Measurements from ENCODE around the gene EVI5. TPM values are rescaled to one million over a fixed set of nuclear protein-coding genes. Genes with fewer than 3 reads are reported as not detected.

EVI5 gene
- total RNA-seq, 1 experiment from 2014 or later, result 38.2 TPM

GRCh38 chr1:92483610-92484471 is 301.1 kb downstream of the EVI5 start:
- ChIA-PET CTCF (no interaction called here), POLR2A (ENCODE audit: unreplicated experiment) (no interaction called here)
- Histone ChIP-seq H3F3A (ENCODE audit: low read length, unreplicated experiment) (no peaks in the 10 kb centered on the region), H3K9ac (ENCODE audit: low read length) (no peak overlapping the region), H2AFZ (ENCODE audit: low read length) (peak overlapping the region; percentile 98), H3K9me2 (replicated peaks; ENCODE audit: low read length) (no peaks in the 10 kb centered on the region), H3K4me3 (ENCODE audit: low read length) (peak overlapping the region; percentile 71), H3K27ac (ENCODE audit: low read length) (no peak overlapping the region), H3K27me3 (ENCODE audit: low read length) (peaks cover 22% of the 10 kb centered on the region), H3K79me2 (ENCODE audit: low read length) (no peaks in the 10 kb centered on the region), H4K20me1 (ENCODE audit: low read length) (no peaks in the 10 kb centered on the region), H3K4me1 (ENCODE audit: insufficient read depth, low read length) (peaks cover 13% of the 10 kb centered on the region; the same call in 1 of the 2 replicates), H3K36me3 (ENCODE audit: low read depth, low read length) (no peaks in the 10 kb centered on the region), H3K9me3 (ENCODE audit: low read length) (no peaks in the 10 kb centered on the region), H3K4me2 (ENCODE audit: low read length) (peak overlapping the region; percentile 99)
- ATAC-seq (peak; percentile 34), DNase-seq (peak; percentile 23)
- TF ChIP-seq CTCF (conservative IDR thresholded peaks at IDR 0.05; ENCODE audit: low read depth, low read length), result no peak
- no peak for TF ChIP-seq EZH2 (IDR thresholded peaks at IDR 0.05; ENCODE audit: low read length, unreplicated experiment)
- no peak for TF ChIP-seq EZH2phosphoT487 (IDR thresholded peaks at IDR 0.05; ENCODE audit: borderline replicate concordance, low read length)
- intact Hi-C loops (cut with micrococcal nuclease), result loop anchor here (10.0 kb wide), 1 partner anchor 101 kb away; no protein-coding TSS in a partner anchor
- no TSS peak for BruUV-seq (replicated peaks)

- Histone ChIP-seq H3K4me3 (ENCODE audit: low read length) (peak overlapping the region; percentile 71), H3K79me2 (ENCODE audit: low read length) (no peaks in the 10 kb centered on the region), H4K20me1 (ENCODE audit: low read length) (no peaks in the 10 kb centered on the region), H3K9ac (ENCODE audit: low read length) (no peak overlapping the region), H3K36me3 (ENCODE audit: low read depth, low read length) (no peaks in the 10 kb centered on the region), H3K27ac (ENCODE audit: low read length) (no peak overlapping the region), H3K9me3 (ENCODE audit: low read length) (no peaks in the 10 kb centered on the region), H3K27me3 (ENCODE audit: low read length) (peaks cover 22% of the 10 kb centered on the region), H3K4me2 (ENCODE audit: low read length) (peak overlapping the region; percentile 99), H2AFZ (ENCODE audit: low read length) (peak overlapping the region; percentile 98), H3K9me2 (replicated peaks; ENCODE audit: low read length) (no peaks in the 10 kb centered on the region), H3K4me1 (ENCODE audit: insufficient read depth, low read length) (peaks cover 13% of the 10 kb centered on the region; the same call in 1 of the 2 replicates), H3F3A (ENCODE audit: low read length, unreplicated experiment) (no peaks in the 10 kb centered on the region)
- intact Hi-C loops (cut with micrococcal nuclease), result loop anchor here (10.0 kb wide), 1 partner anchor 102 kb away; no protein-coding TSS in a partner anchor
- POLR2A ChIA-PET (ENCODE audit: unreplicated experiment), result no interaction called here
- DNase-seq, result no peak
- no peak for ATAC-seq
- TF ChIP-seq CTCF (conservative IDR thresholded peaks at IDR 0.05; ENCODE audit: low read depth, low read length) (no peak), EZH2 (IDR thresholded peaks at IDR 0.05; ENCODE audit: low read length, unreplicated experiment) (no peak), EZH2phosphoT487 (IDR thresholded peaks at IDR 0.05; ENCODE audit: borderline replicate concordance, low read length) (no peak)
- BruUV-seq (replicated peaks), result no TSS peak
- CTCF ChIA-PET, result no interaction called here
Observed at GRCh38 chr1:92482665-92483609, 302.0 kb downstream of the EVI5 start.

Measured in PC-3 (cell line).